Measurements from ENCODE around the gene GPBP1.
"Not testable (repeated sequence)": the region's sequence is repeated elsewhere in the genome, so short reads cannot be mapped to it uniquely, and the experiment has no call there.

The GPBP1 gene

DNA sequence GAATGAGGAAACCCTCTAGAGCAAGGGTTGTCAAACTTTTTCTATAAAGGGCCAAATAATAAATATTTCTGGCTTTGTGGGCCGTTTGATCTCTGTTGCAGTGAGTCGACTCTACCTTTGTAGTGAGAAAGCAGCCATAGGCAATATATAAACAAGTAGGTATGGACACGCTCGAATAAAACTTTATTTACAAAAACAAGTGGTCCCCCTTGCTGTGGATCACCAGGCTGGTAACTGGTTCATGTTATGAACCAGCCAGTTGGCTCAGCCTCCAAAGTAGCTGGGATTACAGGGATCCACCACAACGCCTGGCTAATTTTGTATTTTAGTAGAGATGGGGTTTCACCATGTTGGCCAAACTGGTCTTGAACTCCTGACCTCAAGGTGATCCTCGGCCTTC is 118.5 kb downstream of the GPBP1 start:
- no peak for DNase-seq

- peak; percentile 36 to 80 for DNase-seq
Observed at GRCh38 chr5:57298295-57298984, 124.6 kb downstream of the GPBP1 start.

GRCh38 chr5:57298985-57299491 is 125.2 kb downstream of the GPBP1 start:
- peak; percentile 31 to 68 for DNase-seq

- no peak for DNase-seq
Observed at GRCh38 chr5:57299986-57300385, 126.1 kb downstream of the GPBP1 start.

- peak; percentile 9 to 40 for DNase-seq
Observed at GRCh38 chr5:57302164-57302563, 128.3 kb downstream of the GPBP1 start.

DNA sequence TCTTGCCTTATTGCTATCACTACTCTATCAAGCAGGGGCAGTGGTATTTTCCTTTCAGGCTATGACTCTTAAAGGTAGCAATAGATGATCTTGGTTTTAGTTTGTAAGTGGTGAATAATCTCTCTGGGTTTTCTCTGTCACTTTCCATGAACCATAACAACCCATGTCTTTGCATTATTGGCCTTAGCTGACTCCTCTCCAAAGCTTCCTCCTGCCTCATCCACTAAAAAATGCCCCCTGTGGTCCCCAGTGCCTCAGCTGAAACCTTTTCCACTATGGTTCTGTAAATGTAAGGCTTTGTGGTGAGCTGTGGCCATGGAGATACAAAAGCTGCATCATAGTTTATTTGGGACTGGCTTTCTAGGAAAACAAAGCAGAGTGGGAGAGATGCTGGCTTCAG is 128.8 kb downstream of the GPBP1 start:
- no peak for DNase-seq

DNA sequence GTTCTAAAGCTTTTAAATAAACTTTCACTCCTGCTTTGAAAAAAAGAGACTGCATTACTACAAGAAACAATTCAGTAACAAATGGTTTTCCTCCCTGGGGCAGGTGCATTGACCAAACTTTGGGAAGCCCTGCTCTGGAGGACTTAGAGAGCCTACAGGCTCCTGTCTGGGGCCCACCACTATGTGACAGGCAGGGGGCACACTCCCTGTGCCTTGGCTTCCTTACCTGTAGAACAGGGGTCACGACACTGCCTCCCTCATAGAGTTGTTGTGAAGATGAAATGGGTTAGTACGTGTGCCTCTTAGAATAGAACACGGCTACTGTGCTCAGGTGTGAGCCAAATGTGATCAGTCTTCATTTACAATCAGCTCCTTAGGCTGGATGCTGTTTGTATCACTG is 130.1 kb downstream of the GPBP1 start:
- DNase-seq = no peak

GRCh38 chr5:57304931-57305330 is 131.1 kb downstream of the GPBP1 start:
- DNase-seq = no peak

DNA sequence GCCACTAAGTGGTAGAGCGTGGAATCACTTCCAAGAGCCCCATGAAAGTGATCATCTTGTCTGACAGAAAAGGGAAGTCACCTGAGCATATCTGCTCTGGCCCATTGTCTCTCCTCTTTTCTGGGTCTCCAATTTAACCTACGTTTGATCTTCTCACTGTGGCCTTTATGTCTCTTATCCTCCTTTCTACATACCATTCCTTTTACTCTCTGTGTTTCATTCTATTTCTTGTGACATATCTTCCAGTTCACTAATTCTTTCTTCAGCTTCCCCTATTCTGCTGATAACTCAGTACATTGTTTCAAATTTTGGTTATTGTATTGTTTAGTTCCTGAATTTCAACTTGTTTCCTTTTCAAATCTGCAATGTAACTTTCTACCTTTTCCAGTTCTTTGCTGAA is 132.5 kb downstream of the GPBP1 start:
- no peak for DNase-seq

DNA sequence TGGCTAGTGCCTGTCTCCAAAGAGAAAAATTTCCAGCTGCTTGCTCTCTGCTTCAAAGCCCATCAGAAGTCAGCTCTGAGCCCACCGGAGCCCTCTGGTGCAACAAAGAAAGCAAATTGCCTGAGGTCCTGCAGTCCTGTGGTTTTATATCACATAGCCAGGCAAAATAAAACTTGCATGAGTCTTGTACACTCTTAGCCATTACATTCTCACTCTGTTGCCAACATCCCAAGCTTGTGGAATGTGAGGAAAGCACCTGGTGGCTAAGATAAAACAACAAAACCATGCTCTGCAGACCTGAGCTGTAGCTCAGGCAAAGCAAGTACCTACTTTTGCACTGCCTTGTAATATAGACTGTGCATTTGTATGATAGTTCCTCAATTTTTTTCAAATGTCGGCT is 133.7 kb downstream of the GPBP1 start:
- DNase-seq = no peak

- DNase-seq = not testable (repeated sequence)
Observed at GRCh38 chr5:57309022-57309421, 135.2 kb downstream of the GPBP1 start.

DNA sequence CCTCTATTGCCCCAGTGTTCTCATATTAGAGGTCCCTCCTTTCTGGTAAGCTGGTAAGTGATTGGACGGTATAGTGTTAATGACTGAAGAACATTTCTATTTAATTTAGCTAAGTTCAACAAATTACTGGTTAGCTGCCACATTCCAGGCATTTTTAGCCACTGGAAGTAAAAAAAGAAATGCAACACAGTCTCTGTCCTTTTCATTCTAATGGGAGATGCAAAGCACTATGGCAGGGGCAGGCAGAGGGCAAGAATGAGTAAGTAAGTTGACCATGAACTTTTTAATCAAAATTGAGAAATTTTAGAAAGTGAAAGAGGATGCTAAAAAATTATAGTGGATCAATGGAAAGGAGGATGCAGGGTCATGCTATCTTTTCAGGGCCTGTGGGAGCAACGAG is 137.4 kb downstream of the GPBP1 start:
- DNase-seq = no peak

GRCh38 chr5:57311921-57312735 is 138.3 kb downstream of the GPBP1 start:
- no peak for DNase-seq

DNA sequence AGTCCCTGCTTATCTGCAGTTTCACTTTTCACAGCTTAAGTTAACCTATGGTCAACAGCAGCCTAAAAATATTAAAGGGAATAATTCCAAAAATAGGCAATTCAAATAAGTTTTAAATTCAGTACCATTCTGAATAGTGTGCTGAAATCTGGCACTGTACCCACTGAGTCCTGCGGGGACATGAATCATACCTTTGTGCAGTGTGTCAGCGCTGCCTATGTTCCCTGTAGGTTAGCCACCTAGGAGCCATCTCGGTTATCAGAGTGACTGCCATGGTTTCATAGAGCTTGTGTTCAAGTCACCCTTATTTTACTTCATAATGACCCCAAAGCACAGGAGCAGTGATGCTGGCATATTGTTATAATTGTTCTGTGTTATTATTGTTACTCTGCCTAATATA is 139.9 kb downstream of the GPBP1 start:
- DNase-seq = no peak

Data from NCI-H524 (cell line).